B cell (primary cell): ENCODE measurements around the gene OR9Q1. TPM values are rescaled to one million over a fixed set of nuclear protein-coding genes. Genes with fewer than 3 reads are reported as not detected.

Source experiments
- ATAC-seq: fragments of 200-7000 bp; cut with Tn5 transposase; one replicate; pipeline ENCODE4 v1.10.0; 2021; ENCODE audit warnings: low read depth, mild to moderate bottlenecking, moderate number of reproducible peaks, moderate library complexity
- CTCF ChIA-PET: fragments of 350-600 bp; sonication (Branson Sonifier 250); formaldehyde crosslinking; loops from one replicate; lab custom pipeline; 2021; ENCODE audit warnings: antibody characterized with exemption, inconsistent platforms; lab: Charles Lee
- POLR2A ChIA-PET: fragments of 350-600 bp; sonication (Branson Sonifier 250); formaldehyde crosslinking; loops from one replicate; lab custom pipeline; 2021; ENCODE audit warnings: antibody characterized with exemption; lab: Charles Lee
- DNase-seq: peaks from one replicate; pipeline ENCODE4 v3.0.0; 2013
- H2AFZ ChIP-seq: 2 replicates; pipeline ENCODE4 v1.6.1; 2012; ENCODE audit warnings: mild to moderate bottlenecking, low read depth, low read length; ENCODE audit not compliant: insufficient read depth, poor library complexity, severe bottlenecking
- H3K27ac ChIP-seq, 2 donors: 1 replicate in 1 of 2; 2 replicates in 1 of 2; pipeline ENCODE4 v1.5.1; 2012 to 2013; ENCODE audit warnings: low read length in 2 of 2, mild to moderate bottlenecking in 2 of 2, moderate library complexity in 1 of 2
- H3K27me3 ChIP-seq, 4 experiments: fragments of 200-600 bp in 1 of 4; sonication (generic) in 1 of 4; replicated peaks in 1 of 4; 1 replicate in 2 of 4; 2 replicates in 2 of 4; pipeline versions ENCODE4 v1.6.1 to v1.7.0; 2013 to 2016; ENCODE audit warnings: low read length in 3 of 4, mild to moderate bottlenecking in 2 of 4, mixed read lengths in 1 of 4, moderate library complexity in 1 of 4; ENCODE audit not compliant: insufficient read depth in 4 of 4, control insufficient read depth in 3 of 4; ENCODE audit errors: control extremely low read depth in 1 of 4
- H3K36me3 ChIP-seq, 2 experiments: replicated peaks in 1 of 2; 1 replicate in 1 of 2; 2 replicates in 1 of 2; pipeline versions ENCODE4 v1.6.1 to v1.7.1; 2013; ENCODE audit warnings: low read length in 1 of 2; ENCODE audit not compliant: insufficient read depth in 2 of 2, control insufficient read depth in 1 of 2; ENCODE audit errors: control extremely low read depth in 1 of 2, extremely low read depth in 1 of 2
- H3K4me1 ChIP-seq, 2 donors: fragments of 200-600 bp in 1 of 2; sonication (generic) in 1 of 2; 1 replicate in 1 of 2; 2 replicates in 1 of 2; pipeline versions ENCODE4 v1.5.1 to v1.6.1; 2013 to 2017; ENCODE audit warnings: low read length in 2 of 2; ENCODE audit not compliant: control insufficient read depth in 2 of 2, insufficient read depth in 2 of 2
- H3K4me2 ChIP-seq: replicated peaks from 2 replicates; pipeline ENCODE3; 2012; ENCODE audit warnings: mild to moderate bottlenecking, low read depth, low read length; ENCODE audit not compliant: poor library complexity, severe bottlenecking
- H3K4me3 ChIP-seq, 5 experiments: fragments of 200-600 bp in 1 of 5; sonication (generic) in 1 of 5; 1 replicate in 3 of 5; 2 replicates in 2 of 5; pipeline versions ENCODE4 v1.5.1 to v1.7.0; 2011 to 2016; ENCODE audit warnings: low read length in 4 of 5, mild to moderate bottlenecking in 4 of 5, low read depth in 2 of 5, control low read depth in 1 of 5, moderate library complexity in 1 of 5; ENCODE audit not compliant: insufficient read depth in 1 of 5; ENCODE audit errors: control extremely low read depth in 1 of 5, extremely low read depth in 1 of 5
- H3K79me2 ChIP-seq: fragments of 200-600 bp; sonication (generic); one replicate; pipeline ENCODE4 v1.6.0; 2016; ENCODE audit warnings: low read length; ENCODE audit not compliant: control insufficient read depth, insufficient read depth
- H3K9ac ChIP-seq: fragments of 200-600 bp; sonication (generic); 2 replicates; pipeline ENCODE4 v1.6.1; 2017; ENCODE audit warnings: mild to moderate bottlenecking, low read length, moderate library complexity
- H3K9me3 ChIP-seq, 3 donors: one replicate each; pipeline versions ENCODE4 v1.6.1 to v1.7.1; 2013; ENCODE audit warnings: low read length in 2 of 3; ENCODE audit not compliant: control insufficient read depth in 2 of 3, insufficient read depth in 1 of 3; ENCODE audit errors: control extremely low read depth in 1 of 3
- H4K20me1 ChIP-seq: 2 replicates; pipeline ENCODE4 v1.6.0; 2012; ENCODE audit warnings: mild to moderate bottlenecking, low read length; ENCODE audit not compliant: insufficient read depth, control insufficient read depth, poor library complexity, severe bottlenecking
- H3K27ac Mint-ChIP-seq: one replicate; pipeline ENCODE4 v1.8.0; 2021; ENCODE audit warnings: mixed read lengths
- H3K27me3 Mint-ChIP-seq: one replicate; pipeline ENCODE4 v1.8.0; 2021; ENCODE audit warnings: mixed read lengths
- H3K4me1 Mint-ChIP-seq: one replicate; pipeline ENCODE4 v1.8.0; 2021; ENCODE audit warnings: mixed read lengths
- H3K4me3 Mint-ChIP-seq: one replicate; pipeline ENCODE4 v1.8.0; 2021; ENCODE audit warnings: mixed read lengths
- H3K9me3 Mint-ChIP-seq: one replicate; pipeline ENCODE4 v1.8.0; 2022; ENCODE audit warnings: mixed read lengths; ENCODE audit not compliant: insufficient read depth
- CTCF ChIP-seq: fragments of 200-600 bp; IDR thresholded peaks from one replicate; pipeline ENCODE4 v1.8.0; 2022; ENCODE audit warnings: antibody characterized with exemption, mild to moderate bottlenecking
- EZH2 ChIP-seq: IDR thresholded peaks from 2 replicates; pipeline ENCODE4 v1.6.1; 2012; ENCODE audit warnings: borderline replicate concordance, low read depth, mild to moderate bottlenecking, moderate library complexity, low read length; ENCODE audit not compliant: insufficient read depth, poor library complexity, severe bottlenecking
- WGBS: methylation state at CpG from one replicate; pipeline ENCODE4 v1.1.5; 2013; ENCODE audit warnings: missing lambda C conversion rate; ENCODE audit not compliant: insufficient coverage; 5-methylcytosine and 5-hydroxymethylcytosine counted together
- intact Hi-C: fragments of 100-400 bp; cut with micrococcal nuclease; formaldehyde crosslinking; loops from one replicate; pipeline ENCODE4 v1.10.0; 2022
- polyA plus RNA-seq: library from polyadenylated mRNA; depleted of rRNA; stranded (reverse); fragments of >200 nt; gene quantifications from 2 replicates; pipeline ENCODE4 v1.2.3, GENCODE V29; 2012
- small RNA-seq: library from RNA; depleted of rRNA; stranded (forward); fragments of <200 nt; gene quantifications from one replicate; pipeline ENCODE3, GENCODE V24; 2012; ENCODE audit warnings: low replicate concordance, low read depth; ENCODE audit not compliant: insufficient read length
- total RNA-seq, 2 donors: library from RNA; stranded (reverse); fragments of 120-200 nt in 1 of 2; gene quantifications; 1 replicate in 1 of 2; 2 replicates in 1 of 2; pipeline versions ENCODE4 v1.2.3 to v1.2.4, GENCODE V29; 2013 to 2022

OR9Q1 gene
- total and polyA plus RNA-seq, 2 donors (not counting 1 experiment from before 2014, with no cell fraction given) = not detected

- no peak overlapping the region for H2AFZ ChIP-seq
- no peak overlapping the region for H3K4me2 ChIP-seq
- ChIA-PET CTCF (no interaction called here), POLR2A (no interaction called here)
- no peaks in the 10 kb centered on the region for H3K79me2 ChIP-seq
- peaks cover 16% of the 10 kb centered on the region for H3K27me3 Mint-ChIP-seq
- no peak for TF ChIP-seq CTCF
- no peak for TF ChIP-seq EZH2
- DNase-seq = no peak
- no peak overlapping the region for H3K4me3 Mint-ChIP-seq
- no peaks in the 10 kb centered on the region for H3K4me1 Mint-ChIP-seq
- H3K36me3 ChIP-seq = no peaks in the 10 kb centered on the region
- no peaks in the 10 kb centered on the region for H3K4me1 ChIP-seq
- peaks cover 0 to 6% (median 0%) of the 10 kb centered on the region in 3 donors for H3K9me3 ChIP-seq
- no peak overlapping the region for H3K27ac Mint-ChIP-seq
- H3K9ac ChIP-seq = no peak overlapping the region
- no peak overlapping the region for H3K4me3 ChIP-seq
- intact Hi-C loops = no loop called here
- no peak overlapping the region for H3K27ac ChIP-seq
- H4K20me1 ChIP-seq = no peaks in the 10 kb centered on the region
- WGBS = 93% methylated on average over 32 of the region's 32 CpGs
- H3K27me3 ChIP-seq = no peaks in the 10 kb centered on the region
- peaks cover 2% of the 10 kb centered on the region for H3K9me3 Mint-ChIP-seq
- ATAC-seq = no peak
These were observed 204.4 kb downstream of the OR9Q1 start for GRCh38 chr11:58227956-58228615.

Small RNAs within 50 kb of the gene (small RNA-seq; reads per million reads assigned to genes)
- gene RNU6-899P = not detected

Other genes starting within 250 kb of the OR9Q1 start
- gene OR6Q1, start 7.1 kb downstream of the OR9Q1 start, total RNA-seq = not detected in 2 replicates
- gene OR6Q1, start 7.1 kb downstream of the OR9Q1 start, polyA plus RNA-seq = not detected in 2 replicates
- not detected in 2 replicates for gene OR9I1, start 101.6 kb downstream of the OR9Q1 start, total RNA-seq
- gene OR9I1, start 101.6 kb downstream of the OR9Q1 start, polyA plus RNA-seq = not detected in 2 replicates
- gene OR9Q2, start 165.2 kb downstream of the OR9Q1 start, total RNA-seq = not detected in 2 replicates
- gene OR9Q2, start 165.2 kb downstream of the OR9Q1 start, polyA plus RNA-seq = not detected in 2 replicates
- not detected in 2 replicates for gene OR1S2, start 180.3 kb downstream of the OR9Q1 start, total RNA-seq
- gene OR1S2, start 180.3 kb downstream of the OR9Q1 start, polyA plus RNA-seq = not detected in 2 replicates
- not detected in 2 replicates for gene OR1S1, start 188.8 kb downstream of the OR9Q1 start, total RNA-seq
- not detected in 2 replicates for gene OR1S1, start 188.8 kb downstream of the OR9Q1 start, polyA plus RNA-seq
- gene OR10Q1, start 205.0 kb downstream of the OR9Q1 start, total RNA-seq = not detected in 2 replicates
- not detected in 2 replicates for gene OR10Q1, start 205.0 kb downstream of the OR9Q1 start, polyA plus RNA-seq
- not detected in 2 replicates for gene OR10W1, start 244.4 kb downstream of the OR9Q1 start, total RNA-seq
- not detected in 2 replicates for gene OR10W1, start 244.4 kb downstream of the OR9Q1 start, polyA plus RNA-seq